ENCODE measurements around the gene CDKL4.

CDKL4 gene

DNA sequence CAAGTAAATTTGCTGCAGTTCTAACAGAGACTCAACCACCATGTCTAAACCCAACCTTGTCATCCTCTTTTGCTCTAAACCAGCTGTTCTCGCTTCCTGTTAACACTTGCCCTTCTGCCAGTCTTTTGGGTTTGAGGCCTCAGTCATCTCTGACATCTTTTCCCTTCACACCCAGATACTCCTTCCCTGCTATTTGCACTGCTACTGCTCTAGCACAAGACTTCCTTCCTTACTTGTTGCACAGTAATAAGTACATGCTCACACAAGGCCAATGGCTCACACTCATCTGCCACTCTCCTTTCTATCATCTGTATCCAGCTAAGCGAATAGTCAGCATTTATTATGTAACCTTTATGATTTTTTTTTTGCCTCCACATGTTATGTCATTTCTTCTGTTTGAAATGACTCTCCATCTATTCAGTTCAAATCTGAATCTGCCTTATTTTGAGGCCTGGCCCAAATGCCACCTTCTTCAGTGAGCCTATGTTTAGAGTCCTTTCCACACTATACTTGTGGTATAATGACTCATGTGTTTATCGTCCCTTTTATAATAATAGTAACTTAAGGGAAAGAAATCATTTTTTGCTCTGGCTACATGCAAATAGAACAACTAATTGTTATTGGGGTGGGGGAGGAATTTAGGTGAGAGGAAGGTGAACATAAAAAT is 22.5 kb upstream of the CDKL4 start:
- TF ChIP-seq RAD21 (IDR thresholded peaks at IDR 0.05; ENCODE audit: low read depth) (no peak), YY1 (IDR thresholded peaks at IDR 0.05; ENCODE audit: low read depth) (no peak), TAF1 (IDR thresholded peaks at IDR 0.05; ENCODE audit: low read depth) (no peak)

GRCh38 chr2:39265315-39265714 is 21.5 kb upstream of the CDKL4 start:
- TF ChIP-seq EP300 (IDR thresholded peaks at IDR 0.05; ENCODE audit: borderline replicate concordance) (no peak), RAD21 (IDR thresholded peaks at IDR 0.05; ENCODE audit: low read depth) (no peak), EGR1 (IDR thresholded peaks at IDR 0.05) (no peak), TAF1 (IDR thresholded peaks at IDR 0.05; ENCODE audit: low read depth) (no peak), TEAD4 (IDR thresholded peaks at IDR 0.05) (no peak), TCF12 (IDR thresholded peaks at IDR 0.05; ENCODE audit: low read depth) (no peak), MAX (IDR thresholded peaks at IDR 0.05) (no peak), FOXM1 (IDR thresholded peaks at IDR 0.05; ENCODE audit: borderline replicate concordance, low read depth) (no peak), YY1 (IDR thresholded peaks at IDR 0.05; ENCODE audit: low read depth) (no peak), CREB1 (IDR thresholded peaks at IDR 0.05; ENCODE audit: low read depth) (no peak), CEBPB (IDR thresholded peaks at IDR 0.05) (no peak), NFIC (IDR thresholded peaks at IDR 0.05) (no peak), REST (IDR thresholded peaks at IDR 0.05; ENCODE audit: low read depth) (no peak)
- TF ChIP-seq, protein P1, sequence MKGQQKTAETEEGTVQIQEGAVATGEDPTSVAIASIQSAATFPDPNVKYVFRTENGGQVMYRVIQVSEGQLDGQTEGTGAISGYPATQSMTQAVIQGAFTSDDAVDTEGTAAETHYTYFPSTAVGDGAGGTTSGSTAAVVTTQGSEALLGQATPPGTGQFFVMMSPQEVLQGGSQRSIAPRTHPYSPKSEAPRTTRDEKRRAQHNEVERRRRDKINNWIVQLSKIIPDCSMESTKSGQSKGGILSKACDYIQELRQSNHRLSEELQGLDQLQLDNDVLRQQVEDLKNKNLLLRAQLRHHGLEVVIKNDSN (IDR thresholded peaks at IDR 0.05) = no peak

- TF ChIP-seq, protein P1 (IDR thresholded peaks at IDR 0.05) = no peak
- TF ChIP-seq TEAD4 (IDR thresholded peaks at IDR 0.05) = no peak
- no peak for TF ChIP-seq MAX (IDR thresholded peaks at IDR 0.05)
- TF ChIP-seq EP300 (IDR thresholded peaks at IDR 0.05; ENCODE audit: borderline replicate concordance) = no peak
- no peak for TF ChIP-seq EGR1 (IDR thresholded peaks at IDR 0.05)
- no peak for TF ChIP-seq REST (IDR thresholded peaks at IDR 0.05; ENCODE audit: low read depth)
- TF ChIP-seq NFIC (IDR thresholded peaks at IDR 0.05) = no peak
- TF ChIP-seq TAF1 (IDR thresholded peaks at IDR 0.05; ENCODE audit: low read depth) = no peak
- no peak for TF ChIP-seq FOXM1 (IDR thresholded peaks at IDR 0.05; ENCODE audit: borderline replicate concordance, low read depth)
- no peak for TF ChIP-seq CREB1 (IDR thresholded peaks at IDR 0.05; ENCODE audit: low read depth)
- no peak for TF ChIP-seq ZBTB7A (IDR thresholded peaks at IDR 0.05; ENCODE audit: low read depth)
- no peak for TF ChIP-seq YY1 (IDR thresholded peaks at IDR 0.05; ENCODE audit: low read depth)
- no peak for TF ChIP-seq TCF12 (IDR thresholded peaks at IDR 0.05; ENCODE audit: low read depth)
Measured at GRCh38 chr2:39264733-39265132, 21.0 kb upstream of the CDKL4 start.

DNA sequence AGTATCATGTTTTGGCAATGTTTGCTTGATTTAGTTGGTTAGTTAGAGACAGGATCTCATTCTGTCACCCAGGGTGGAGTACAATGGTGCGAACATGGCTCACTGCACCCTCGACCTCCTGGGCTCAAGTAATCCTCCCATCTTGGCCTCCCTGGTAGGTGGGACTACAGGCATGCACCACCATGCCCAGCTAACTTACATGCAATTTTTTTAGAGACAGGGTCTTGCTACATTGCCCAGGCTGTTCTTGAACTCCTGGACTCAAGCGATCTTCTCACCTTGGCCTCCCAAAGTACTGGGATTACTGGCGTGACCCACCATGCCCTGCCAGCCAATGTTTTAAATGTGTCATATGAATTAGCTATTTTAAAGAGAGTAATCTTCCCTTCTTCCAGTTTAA is 16.3 kb upstream of the CDKL4 start:
- TF ChIP-seq TEAD4 (IDR thresholded peaks at IDR 0.05) = no peak
- TF ChIP-seq, protein P1 (IDR thresholded peaks at IDR 0.05) = no peak
- TF ChIP-seq CREB1 (IDR thresholded peaks at IDR 0.05; ENCODE audit: low read depth) = no peak
- TF ChIP-seq TAF1 (IDR thresholded peaks at IDR 0.05; ENCODE audit: low read depth) = no peak
- no peak for TF ChIP-seq MAX (IDR thresholded peaks at IDR 0.05)
- TF ChIP-seq EGR1 (IDR thresholded peaks at IDR 0.05) = no peak
- no peak for TF ChIP-seq FOXM1 (IDR thresholded peaks at IDR 0.05; ENCODE audit: borderline replicate concordance, low read depth)
- no peak for TF ChIP-seq REST (IDR thresholded peaks at IDR 0.05; ENCODE audit: low read depth)
- TF ChIP-seq RAD21 (IDR thresholded peaks at IDR 0.05; ENCODE audit: low read depth) = no peak
- no peak for TF ChIP-seq TCF12 (IDR thresholded peaks at IDR 0.05; ENCODE audit: low read depth)
- no peak for TF ChIP-seq YY1 (IDR thresholded peaks at IDR 0.05; ENCODE audit: low read depth)
- TF ChIP-seq NFIC (IDR thresholded peaks at IDR 0.05) = no peak
- no peak for TF ChIP-seq ZBTB7A (IDR thresholded peaks at IDR 0.05; ENCODE audit: low read depth)
- no peak for TF ChIP-seq CEBPB (IDR thresholded peaks at IDR 0.05)
- TF ChIP-seq EP300 (IDR thresholded peaks at IDR 0.05; ENCODE audit: borderline replicate concordance) = no peak
